ENCODE measurements around the gene NAE1.

The NAE1 gene

DNA sequence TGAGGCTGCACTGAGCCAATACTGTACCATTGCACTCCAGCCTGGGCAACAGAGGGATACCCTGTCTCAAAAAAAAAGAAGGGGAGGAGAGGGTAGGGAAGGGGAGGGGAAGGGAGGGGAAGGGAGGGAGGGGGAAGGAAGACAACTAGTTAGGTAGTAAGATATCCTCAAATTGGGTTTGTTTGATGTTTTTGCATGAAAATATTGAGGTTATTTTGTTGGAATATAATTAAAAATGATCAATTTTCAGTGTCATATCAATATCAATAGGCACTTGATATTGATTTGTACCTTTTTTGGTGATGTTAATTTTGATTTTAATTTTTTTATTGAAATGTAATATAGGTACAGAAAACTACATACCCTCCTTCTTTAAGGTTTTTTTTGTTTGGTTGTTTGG is 32.9 kb upstream of the NAE1 start:
- TF ChIP-seq Cebpa-rat (IDR thresholded peaks at IDR 0.05) = no peak
- no peaks in the 10 kb centered on the region for H4K20me1 ChIP-seq
- H3K4me2 ChIP-seq = no peak overlapping the region
- no peaks in the 10 kb centered on the region for H3K36me3 ChIP-seq
- H3K9me3 ChIP-seq = no peaks in the 10 kb centered on the region
- no peak overlapping the region for H3K27ac ChIP-seq
- no peak overlapping the region for H3K9ac ChIP-seq
- H3K27me3 ChIP-seq = no peaks in the 10 kb centered on the region
- H3K4me3 ChIP-seq = no peak overlapping the region
- 0 out of 2 replicates have a peak, but pooled peaks cover 4% of the 10 kb centered on the region for H3K4me1 ChIP-seq

DNA sequence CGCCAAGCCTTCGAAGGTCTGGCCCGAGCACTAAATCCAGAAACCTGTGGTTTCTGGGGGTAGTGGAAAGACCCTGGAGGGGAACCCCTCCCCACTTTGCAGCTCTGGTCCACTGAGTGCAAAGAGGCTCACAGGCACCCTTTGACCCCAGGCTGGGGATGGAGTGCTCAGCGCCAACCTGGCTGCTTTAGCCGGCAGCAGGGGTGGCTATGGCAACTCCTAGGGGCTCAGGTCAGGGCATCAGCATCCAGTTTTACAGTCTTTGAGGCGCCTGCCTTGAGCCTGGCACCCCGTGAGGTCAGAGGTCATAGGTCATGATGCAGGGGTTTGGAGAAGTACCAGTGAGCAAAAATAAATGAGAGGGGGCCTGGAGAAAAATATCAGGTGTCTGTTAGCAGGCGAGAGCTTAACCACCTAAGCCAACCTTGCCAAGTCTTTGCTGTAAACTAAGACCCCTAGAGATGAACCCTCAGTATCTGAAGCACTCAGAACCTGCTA is 31.3 kb upstream of the NAE1 start:
- H3K4me2 ChIP-seq = no peak overlapping the region
- no peaks in the 10 kb centered on the region for H3K36me3 ChIP-seq
- H3K4me3 ChIP-seq = no peak overlapping the region
- H3K27ac ChIP-seq = no peak overlapping the region
- no peaks in the 10 kb centered on the region for H3K27me3 ChIP-seq
- TF ChIP-seq Cebpa-rat (IDR thresholded peaks at IDR 0.05) = no peak
- no peaks in the 10 kb centered on the region for H4K20me1 ChIP-seq
- H3K9ac ChIP-seq = no peak overlapping the region
- H3K9me3 ChIP-seq = no peaks in the 10 kb centered on the region
- peaks cover 12% of the 10 kb centered on the region; the same call in 1 of the 2 replicates for H3K4me1 ChIP-seq

DNA sequence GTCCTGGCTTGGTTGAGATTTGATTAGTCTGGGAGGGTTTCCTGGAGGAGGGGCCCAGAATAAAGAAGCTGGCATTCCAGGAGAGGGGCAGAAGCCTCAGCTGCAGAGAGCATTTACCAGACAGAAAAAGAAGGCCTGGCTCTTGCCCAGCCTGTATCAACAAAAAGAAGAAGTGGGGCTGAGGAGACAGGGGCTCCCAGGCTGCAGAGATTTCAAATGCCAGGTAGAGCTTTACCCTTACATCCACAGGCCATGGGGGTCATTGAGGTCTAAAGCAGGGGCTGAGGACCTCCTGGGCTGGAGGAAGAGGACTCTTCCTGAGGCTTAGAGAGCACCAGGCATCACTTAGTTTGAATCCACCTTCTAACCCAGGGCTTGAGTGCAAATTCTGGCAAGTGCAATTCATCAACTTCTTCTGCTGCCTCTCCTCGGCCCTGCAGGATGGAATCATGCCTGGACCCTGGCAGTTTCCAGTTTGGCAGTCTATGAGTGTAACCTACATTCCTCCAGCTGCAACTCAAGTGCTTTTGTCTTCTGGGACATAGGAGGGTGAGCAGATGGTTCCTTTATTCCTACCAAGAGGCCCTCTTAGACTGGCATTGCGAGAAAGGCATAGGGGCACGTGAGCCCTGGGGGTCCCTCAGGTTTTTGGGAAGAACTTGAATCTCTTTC is 28.8 kb upstream of the NAE1 start:
- peaks cover 15% of the 10 kb centered on the region; the same call in 1 of the 2 replicates for H3K4me1 ChIP-seq
- no peaks in the 10 kb centered on the region for H3K27me3 ChIP-seq
- no peak overlapping the region for H3K4me3 ChIP-seq
- no peak for TF ChIP-seq Cebpa-rat (IDR thresholded peaks at IDR 0.05)
- H3K27ac ChIP-seq = no peak overlapping the region
- H3K9me3 ChIP-seq = no peaks in the 10 kb centered on the region
- no peaks in the 10 kb centered on the region for H3K36me3 ChIP-seq
- H3K4me2 ChIP-seq = no peak overlapping the region
- H3K9ac ChIP-seq = no peak overlapping the region
- no peaks in the 10 kb centered on the region for H4K20me1 ChIP-seq

DNA sequence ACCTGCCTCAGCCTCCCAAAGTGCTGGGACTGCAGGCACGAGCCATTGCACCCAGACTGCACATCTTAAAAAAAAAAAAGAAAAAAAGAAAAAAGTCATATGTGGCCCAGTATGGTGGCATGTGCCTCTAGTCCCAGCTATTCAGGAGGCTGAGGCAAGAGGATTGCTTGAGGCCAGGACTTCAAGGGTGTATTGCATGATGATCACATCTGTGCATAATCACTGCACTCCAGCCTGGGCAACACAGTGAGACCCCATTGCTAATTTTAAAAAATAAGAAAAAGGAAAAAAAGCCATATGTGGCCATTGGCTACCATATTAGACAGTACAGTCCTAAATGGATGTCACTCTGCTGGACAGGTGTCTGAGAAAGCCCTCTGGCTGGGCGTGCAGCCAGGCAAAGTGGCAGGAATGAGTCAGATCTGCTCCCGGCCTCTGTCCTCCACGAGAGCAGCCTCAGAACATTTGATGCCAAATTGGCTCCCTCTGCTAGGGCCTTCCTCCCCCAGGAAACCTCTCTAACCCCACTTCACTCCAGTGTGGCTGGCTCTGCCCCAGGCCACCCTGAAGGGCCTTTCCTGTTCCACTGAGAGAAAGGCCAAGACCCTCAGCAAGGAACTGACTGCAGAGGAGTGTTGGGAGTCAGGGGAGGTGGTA is 28.1 kb upstream of the NAE1 start:
- no peaks in the 10 kb centered on the region for H3K36me3 ChIP-seq
- no peak for TF ChIP-seq Cebpa-rat (IDR thresholded peaks at IDR 0.05)
- no peak overlapping the region for H3K9ac ChIP-seq
- H3K4me2 ChIP-seq = no peak overlapping the region
- H3K4me1 ChIP-seq = peaks cover 15% of the 10 kb centered on the region; the same call in 1 of the 2 replicates
- H3K9me3 ChIP-seq = no peaks in the 10 kb centered on the region
- no peaks in the 10 kb centered on the region for H4K20me1 ChIP-seq
- H3K27ac ChIP-seq = no peak overlapping the region
- H3K27me3 ChIP-seq = no peaks in the 10 kb centered on the region
- H3K4me3 ChIP-seq = no peak overlapping the region

DNA sequence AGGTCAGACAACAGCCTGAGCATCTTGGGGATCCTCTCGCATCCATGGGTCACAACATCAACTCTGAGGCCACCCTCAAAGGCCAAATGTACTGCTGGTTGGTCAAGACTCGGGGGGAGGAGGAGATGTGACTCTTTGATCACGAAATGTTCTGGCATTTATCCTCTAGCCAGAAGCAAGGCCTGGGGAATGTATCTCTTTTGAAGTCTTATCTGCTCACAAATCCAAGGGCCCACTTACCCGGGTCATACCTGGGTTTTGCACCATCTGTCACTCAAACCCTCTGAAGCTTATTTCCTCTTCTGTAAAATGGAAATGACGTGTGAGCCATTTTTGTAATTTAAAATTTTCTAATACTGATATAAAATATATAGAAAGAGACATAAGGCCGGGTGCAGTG is 26.7 kb upstream of the NAE1 start:
- H3K4me2 ChIP-seq = no peak overlapping the region
- no peak for TF ChIP-seq Cebpa-rat (IDR thresholded peaks at IDR 0.05)
- no peaks in the 10 kb centered on the region for H3K9me3 ChIP-seq
- H3K27ac ChIP-seq = no peak overlapping the region
- H3K4me1 ChIP-seq = peaks cover 19% of the 10 kb centered on the region; the same call in 1 of the 2 replicates
- no peaks in the 10 kb centered on the region for H3K27me3 ChIP-seq
- H3K9ac ChIP-seq = no peak overlapping the region
- H3K36me3 ChIP-seq = no peaks in the 10 kb centered on the region
- no peaks in the 10 kb centered on the region for H4K20me1 ChIP-seq
- H3K4me3 ChIP-seq = no peak overlapping the region

DNA sequence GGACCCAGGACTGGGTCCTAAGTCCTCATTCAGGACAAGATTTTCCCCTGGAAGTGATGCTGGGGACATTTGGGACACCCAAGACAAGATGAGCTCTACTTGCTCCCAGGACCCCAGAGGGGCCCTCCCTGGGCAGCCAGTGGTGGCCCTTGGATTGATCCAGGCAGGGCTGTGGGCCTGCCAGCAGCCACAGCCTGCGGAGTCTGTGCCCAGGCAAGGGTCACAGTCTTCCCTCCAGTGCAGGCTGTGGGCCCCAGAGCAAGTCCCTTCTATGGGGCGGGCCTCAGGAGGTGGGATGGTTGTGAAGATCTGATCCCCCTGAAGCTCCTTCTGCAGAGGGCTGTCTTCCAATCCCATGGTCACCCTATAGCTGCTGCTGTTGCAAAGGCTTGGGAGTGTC is 26.0 kb upstream of the NAE1 start:
- H4K20me1 ChIP-seq = no peaks in the 10 kb centered on the region
- H3K4me2 ChIP-seq = no peak overlapping the region
- no peak overlapping the region for H3K27ac ChIP-seq
- H3K27me3 ChIP-seq = no peaks in the 10 kb centered on the region
- peaks cover 19% of the 10 kb centered on the region; the same call in 1 of the 2 replicates for H3K4me1 ChIP-seq
- no peaks in the 10 kb centered on the region for H3K9me3 ChIP-seq
- H3K4me3 ChIP-seq = no peak overlapping the region
- no peak overlapping the region for H3K9ac ChIP-seq
- H3K36me3 ChIP-seq = no peaks in the 10 kb centered on the region
- TF ChIP-seq Cebpa-rat (IDR thresholded peaks at IDR 0.05) = no peak

DNA sequence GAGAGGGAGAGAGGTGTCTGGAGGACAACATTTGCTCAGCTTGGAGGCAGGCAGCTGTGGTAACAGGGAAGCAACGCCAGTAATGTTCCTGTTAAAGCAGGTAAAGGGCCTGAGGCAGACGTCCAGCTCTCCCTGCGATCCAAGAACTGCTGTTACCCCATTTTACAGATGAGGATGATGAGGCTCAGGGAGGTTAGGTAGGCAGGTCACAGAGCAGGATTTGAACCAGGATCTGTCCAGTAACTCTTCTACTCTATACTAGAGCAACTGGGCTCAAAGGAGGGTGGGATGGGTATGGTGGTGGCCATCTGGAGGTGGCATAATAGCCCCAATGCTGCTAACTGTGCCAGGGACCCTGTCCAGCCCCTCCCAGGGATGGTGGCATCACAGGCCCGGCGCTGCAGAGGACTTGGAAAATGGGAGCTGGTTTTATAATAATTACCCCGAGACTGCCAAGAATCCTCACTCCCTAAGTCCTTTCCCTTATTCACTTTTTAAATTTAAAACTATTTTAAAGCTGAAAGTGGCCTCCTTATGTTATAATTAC is 25.5 kb upstream of the NAE1 start:
- Histone ChIP-seq H3K4me3 (no peak overlapping the region), H3K27ac (no peak overlapping the region), H4K20me1 (no peaks in the 10 kb centered on the region), H3K4me1 (peaks cover 19% of the 10 kb centered on the region; the same call in 1 of the 2 replicates), H3K9ac (no peak overlapping the region), H3K27me3 (no peaks in the 10 kb centered on the region), H3K36me3 (no peaks in the 10 kb centered on the region), H3K9me3 (no peaks in the 10 kb centered on the region), H3K4me2 (no peak overlapping the region)
- no peak for TF ChIP-seq Cebpa-rat (IDR thresholded peaks at IDR 0.05)

DNA sequence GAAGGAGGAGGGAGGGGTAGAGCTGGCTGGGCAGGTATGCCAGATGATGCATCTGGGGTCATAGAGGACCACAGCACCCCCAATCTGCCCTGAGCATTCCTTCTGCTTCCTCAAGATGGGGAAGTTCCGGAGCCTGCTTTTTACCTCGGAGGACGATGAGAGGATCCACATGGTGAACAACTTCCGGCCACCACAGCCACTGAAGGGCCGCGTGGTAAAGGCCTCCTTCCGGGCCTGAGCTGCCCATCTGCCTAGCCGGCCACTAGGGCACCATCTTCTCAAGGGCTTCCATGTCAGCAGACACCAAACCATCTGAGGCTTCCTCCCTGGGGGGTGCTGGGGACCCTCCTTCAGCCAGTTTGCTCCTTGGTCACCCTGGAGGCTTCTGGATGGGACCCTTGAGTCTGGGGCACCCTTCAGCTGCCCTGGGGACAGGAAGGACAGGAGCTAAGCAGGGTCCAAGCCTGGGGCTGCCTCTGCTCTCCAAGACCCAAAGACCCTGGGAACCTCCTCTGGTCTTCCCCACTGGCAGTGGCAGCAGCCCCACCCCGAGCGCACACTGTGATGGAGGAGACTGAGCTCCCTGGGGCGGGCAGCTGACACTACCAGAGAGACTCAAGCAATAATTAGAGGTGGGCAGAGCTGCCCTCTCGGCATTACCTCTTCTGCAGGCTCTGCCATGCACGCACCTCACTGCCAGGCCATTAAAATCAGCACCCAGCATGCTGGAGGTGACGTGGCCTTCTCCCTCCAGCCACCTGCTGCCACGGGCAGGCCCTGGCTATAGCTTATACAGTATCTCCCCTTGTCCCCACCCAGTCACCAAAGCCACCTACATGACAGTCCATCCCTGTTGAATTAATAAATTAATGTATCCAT is 22.7 kb upstream of the NAE1 start:
- no peak overlapping the region for H3K27ac ChIP-seq
- H3K27me3 ChIP-seq = no peaks in the 10 kb centered on the region
- H3K4me3 ChIP-seq = no peak overlapping the region
- no peaks in the 10 kb centered on the region for H3K9me3 ChIP-seq
- no peaks in the 10 kb centered on the region for H3K36me3 ChIP-seq
- no peak overlapping the region for H3K4me2 ChIP-seq
- no peaks in the 10 kb centered on the region for H4K20me1 ChIP-seq
- H3K9ac ChIP-seq = no peak overlapping the region
- TF ChIP-seq Cebpa-rat (IDR thresholded peaks at IDR 0.05) = no peak
- peaks cover 15% of the 10 kb centered on the region; the same call in 1 of the 2 replicates for H3K4me1 ChIP-seq

DNA sequence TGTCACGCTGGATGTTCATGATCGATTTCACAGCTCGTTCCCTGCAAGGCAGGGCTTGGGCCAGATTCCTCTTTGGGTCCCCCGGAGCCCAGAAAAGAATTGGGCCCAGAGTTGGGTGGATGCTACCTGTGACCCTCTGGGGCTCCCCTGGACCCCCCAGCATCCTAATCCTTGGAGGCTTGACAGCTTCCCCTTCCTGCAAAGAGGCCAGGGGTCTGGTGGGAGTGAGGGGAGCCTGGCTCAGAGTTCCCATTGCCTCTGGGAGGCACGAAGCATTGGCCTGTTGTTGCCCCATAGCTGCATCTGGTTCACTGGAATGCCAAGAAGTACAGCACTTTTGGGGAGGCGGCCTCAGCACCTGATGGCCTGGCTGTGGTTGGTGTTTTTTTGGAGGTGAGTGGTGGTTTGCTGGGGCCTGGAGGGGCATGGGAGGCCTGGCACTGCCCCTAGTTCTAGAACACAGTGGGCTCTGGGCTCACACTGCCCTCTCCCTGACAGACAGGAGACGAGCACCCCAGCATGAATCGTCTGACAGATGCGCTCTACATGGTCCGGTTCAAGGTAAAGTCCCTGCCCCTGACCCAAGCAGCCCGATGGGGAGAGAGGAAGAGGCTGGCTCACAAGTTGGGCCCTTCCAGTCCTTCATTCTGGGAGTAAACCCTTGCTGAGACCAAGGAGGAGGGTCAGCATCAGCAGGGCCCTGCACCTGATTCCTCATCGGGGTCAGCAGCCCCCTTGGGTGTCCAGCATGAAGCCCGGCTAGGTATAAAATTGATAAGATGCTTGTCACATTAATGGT is 20.6 kb upstream of the NAE1 start:
- H3K36me3 ChIP-seq = no peaks in the 10 kb centered on the region
- H3K27ac ChIP-seq = no peak overlapping the region
- H3K4me3 ChIP-seq = no peak overlapping the region
- peaks cover 4% of the 10 kb centered on the region; the same call in 1 of the 2 replicates for H3K27me3 ChIP-seq
- no peaks in the 10 kb centered on the region for H3K9me3 ChIP-seq
- no peak overlapping the region for H3K9ac ChIP-seq
- H4K20me1 ChIP-seq = no peaks in the 10 kb centered on the region
- TF ChIP-seq Cebpa-rat (IDR thresholded peaks at IDR 0.05) = no peak
- H3K4me2 ChIP-seq = no peak overlapping the region
- peaks cover 25% of the 10 kb centered on the region for H3K4me1 ChIP-seq
